Ecto neural progenitor cell (in vitro differentiated cells): ENCODE measurements around the gene GPSM1.

ENCODE experiments used
- DNase-seq: peaks from one replicate; pipeline ENCODE4 v3.0.0-alpha.2; 2018; ENCODE audit warnings: low spot score

GPSM1 gene

DNA sequence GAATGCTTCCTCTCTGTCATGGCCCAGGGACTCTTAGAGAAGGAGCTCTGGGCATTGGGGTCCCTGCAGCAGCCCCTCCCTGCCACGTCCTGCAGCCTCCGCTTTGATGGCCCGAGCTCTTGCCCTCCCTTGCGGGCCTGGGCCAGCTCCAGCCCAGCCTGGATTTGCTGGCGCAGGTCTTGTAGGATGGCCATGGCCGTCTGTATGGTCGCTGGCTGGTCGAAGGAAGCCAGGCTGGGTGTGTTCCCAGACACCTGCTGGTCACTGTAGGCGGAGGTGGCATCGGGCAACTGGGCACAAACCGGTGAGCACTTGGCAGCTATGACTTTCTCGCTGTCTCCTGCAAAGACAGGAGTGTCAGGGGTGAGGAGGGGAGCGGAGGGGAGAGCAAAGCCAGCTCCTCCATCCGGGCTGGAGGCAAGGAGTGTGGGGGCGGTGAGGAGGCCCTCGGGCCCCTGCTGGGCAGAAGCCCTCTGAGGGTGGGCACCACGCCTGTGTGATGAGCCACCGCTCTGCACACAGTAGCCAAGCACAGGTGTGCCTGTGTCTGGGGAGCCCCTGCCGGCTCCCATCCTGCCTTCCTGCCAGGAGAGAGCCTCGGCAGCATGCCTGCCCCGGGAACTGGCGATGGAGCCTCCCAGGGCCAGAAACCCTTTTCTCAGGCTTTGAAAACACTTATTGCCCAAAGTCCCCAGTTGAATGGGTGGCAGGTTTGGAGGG is 35.9 kb upstream of the GPSM1 start:
- DNase-seq, result no peak

DNA sequence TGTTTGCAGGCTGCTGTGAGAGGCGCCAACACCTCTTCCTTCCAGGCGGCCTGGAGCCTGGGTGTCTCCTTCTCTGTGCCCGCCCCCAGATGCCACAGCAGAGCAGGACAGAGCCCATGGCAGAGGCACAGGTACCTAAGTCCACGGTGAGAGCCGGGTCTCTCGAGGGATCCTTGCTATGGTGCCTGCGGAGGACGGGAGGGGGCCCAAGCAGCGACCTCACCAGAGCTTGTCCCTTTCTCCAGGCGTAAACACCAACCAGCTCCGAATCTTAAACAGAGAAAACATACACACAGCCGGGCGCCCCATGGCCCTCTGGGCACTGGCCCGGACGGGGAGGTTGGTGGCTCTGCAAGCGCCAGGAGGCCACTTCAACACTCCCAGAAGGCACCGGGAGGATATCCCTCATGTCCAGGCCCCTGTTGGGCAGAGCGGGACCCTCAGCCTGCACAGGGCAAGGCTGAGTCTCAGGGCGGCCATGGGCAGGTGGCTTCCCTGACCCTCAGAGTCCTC is 35.3 kb upstream of the GPSM1 start:
- DNase-seq, result no peak

DNA sequence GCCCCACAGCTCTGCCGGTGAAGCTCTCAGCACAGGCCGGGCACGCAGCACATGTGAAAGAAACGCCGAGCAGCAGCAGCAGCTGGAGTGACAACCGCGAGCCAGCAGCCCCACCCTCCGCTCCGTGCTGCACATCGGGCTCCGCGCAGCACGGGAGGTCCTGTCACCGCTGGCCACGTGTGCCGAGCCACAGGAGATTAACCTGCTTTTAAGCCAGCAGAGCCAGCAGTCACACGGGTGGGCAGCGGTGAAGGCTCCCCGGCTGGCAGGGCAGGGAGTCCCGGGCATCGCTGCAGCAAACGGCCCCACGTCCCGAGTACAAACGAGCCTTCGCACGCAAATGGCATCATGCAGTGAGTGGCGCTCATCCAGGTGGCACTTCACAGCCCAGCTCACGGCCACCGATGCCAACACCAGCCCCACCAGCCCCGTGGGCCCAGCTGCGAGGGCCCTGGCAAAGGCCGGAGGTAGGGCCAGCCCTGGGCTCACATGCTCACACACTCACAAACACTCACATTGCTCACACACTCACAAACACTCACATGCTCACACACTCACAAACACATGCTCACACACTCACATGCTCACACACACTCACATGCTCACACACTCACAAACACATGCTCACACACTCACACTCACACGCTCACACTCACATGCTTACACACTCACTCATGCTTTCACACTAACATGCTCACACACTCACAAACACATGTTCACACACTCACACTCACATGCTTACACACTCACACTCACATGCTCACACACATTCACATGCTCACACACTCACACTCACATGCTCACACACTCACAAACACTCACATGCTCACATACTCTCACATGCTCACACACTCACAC is 34.5 kb upstream of the GPSM1 start:
- no peak for DNase-seq

DNA sequence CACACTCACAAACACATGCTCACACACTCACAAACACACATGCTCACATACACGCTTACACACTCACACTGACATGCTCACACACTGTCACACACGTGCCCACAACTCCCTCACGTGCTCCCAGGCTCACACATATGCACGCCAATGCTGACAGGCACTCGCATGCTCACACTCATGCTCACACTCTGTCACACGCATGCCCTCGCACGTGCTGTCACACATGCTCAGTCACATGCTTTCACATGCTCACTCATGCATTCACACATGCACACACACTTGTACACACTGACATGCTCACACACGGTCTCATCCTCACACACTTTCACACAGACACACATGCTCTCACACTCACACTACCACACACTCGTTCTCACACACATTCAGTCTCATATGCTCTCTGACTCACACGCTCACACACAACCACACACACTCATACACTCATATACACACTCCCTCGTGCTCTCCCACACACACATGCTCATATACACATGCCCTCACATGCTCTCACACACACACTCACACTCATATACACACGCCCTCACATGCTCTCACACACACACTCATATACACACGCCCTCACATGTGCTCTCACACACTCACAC is 33.8 kb upstream of the GPSM1 start:
- DNase-seq, result no peak

DNA sequence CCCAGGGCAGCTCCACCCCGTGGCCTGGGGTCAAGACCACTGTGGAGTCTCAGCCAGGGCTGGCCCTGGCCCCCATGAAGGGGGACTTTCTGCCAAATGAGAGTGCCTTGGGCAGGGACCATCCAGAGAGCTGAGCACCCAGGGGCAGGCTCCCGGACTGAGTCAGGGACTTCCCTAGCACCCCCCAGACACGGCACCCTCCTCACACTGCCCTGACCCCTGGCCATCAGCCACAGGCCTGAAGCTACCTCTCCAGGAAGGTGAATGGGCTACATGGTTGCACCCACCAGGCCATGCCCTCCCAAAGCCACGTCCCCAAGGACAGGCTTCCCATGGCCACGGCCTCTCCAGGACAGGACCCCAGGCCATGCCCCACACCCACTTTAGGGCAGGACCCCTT is 32.9 kb upstream of the GPSM1 start:
- no peak for DNase-seq

DNA sequence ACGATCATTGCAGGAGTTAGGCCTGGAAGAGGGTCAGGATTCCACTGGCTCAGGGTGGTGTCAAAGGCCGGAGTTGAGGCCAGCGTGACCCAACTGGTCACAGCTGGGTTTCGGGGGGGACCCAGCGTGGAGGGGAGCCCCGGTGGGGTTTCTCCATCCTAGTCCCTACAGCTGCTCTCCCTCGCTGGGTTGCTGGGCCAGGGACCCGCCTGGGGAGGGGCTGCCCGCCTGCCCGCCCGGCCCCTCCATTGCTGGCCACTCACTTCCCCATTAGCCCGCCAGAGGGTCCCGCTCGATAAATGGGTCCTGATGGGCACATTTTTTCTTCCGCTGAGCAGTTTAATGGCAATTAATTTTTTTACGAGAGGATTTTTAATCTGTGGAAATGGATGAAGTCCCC is 32.3 kb upstream of the GPSM1 start:
- no peak for DNase-seq

DNA sequence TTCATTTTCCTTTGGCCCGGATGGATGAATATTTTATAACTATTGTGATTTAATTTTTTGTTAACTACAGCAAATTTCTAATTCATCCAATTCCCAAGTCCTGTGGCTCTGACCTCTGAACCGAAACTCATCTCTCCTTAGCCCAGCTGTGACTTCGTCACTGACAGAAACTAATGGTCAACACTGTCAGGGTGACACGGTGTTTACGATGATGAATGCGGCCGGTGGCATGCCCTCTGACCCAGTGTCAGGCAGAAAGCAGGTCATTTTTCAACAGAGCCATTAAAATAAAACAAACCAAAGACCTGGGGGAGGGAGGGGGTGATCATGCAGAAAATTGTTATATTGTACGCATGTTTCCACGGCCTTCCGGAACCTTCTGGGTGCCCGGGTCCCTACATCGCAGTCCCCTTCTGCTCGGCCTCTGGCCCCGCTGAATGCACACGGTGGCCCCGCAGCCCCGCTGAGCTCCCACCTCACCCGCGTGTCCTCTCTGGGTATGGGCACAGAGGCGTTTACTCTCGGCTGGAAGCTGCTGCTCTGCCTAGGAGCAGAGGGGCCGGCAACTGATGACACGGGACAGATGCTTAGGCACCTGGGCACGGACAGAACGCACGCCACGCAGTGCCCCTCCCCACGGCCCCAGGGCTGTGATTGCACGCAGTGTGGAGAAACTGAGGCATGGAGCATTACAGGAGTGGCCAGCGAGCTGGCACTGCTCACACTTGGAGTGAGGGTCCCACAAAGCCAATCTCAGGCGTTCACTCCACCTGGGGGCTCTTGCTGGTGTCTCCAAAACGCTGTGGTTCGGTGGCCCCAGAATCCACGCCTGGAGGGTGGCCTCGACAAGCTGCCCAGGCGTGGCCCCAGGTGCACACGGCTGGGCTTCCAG is 31.6 kb upstream of the GPSM1 start:
- no peak for DNase-seq

DNA sequence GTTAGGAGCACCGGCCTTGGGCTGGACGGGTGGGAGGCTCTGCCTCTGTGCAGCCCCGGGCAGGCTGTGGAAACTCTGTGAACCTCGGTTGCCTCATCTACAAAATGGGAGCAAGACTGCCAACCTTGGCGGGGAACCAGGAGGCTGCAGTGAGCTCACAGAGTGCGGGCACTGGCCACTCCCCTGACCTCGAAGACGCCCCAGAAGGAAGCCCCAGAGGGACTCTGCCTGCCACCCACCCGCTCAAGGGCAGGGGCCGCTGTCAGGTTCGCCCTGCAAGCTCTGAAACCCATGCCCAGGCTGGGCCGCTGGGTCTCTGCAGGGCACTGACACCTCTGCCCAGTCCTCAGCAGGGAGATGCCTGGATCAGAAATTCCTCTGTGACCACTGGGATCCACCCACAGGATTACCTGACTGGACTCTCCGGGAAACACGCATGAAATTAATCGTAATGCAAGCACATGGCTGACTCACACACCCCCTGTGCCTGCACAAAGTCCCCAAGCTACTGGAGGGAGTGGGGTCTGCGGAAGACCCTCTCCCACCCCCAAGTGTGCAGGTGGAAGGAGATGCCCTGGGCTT is 30.8 kb upstream of the GPSM1 start:
- DNase-seq, result no peak

DNA sequence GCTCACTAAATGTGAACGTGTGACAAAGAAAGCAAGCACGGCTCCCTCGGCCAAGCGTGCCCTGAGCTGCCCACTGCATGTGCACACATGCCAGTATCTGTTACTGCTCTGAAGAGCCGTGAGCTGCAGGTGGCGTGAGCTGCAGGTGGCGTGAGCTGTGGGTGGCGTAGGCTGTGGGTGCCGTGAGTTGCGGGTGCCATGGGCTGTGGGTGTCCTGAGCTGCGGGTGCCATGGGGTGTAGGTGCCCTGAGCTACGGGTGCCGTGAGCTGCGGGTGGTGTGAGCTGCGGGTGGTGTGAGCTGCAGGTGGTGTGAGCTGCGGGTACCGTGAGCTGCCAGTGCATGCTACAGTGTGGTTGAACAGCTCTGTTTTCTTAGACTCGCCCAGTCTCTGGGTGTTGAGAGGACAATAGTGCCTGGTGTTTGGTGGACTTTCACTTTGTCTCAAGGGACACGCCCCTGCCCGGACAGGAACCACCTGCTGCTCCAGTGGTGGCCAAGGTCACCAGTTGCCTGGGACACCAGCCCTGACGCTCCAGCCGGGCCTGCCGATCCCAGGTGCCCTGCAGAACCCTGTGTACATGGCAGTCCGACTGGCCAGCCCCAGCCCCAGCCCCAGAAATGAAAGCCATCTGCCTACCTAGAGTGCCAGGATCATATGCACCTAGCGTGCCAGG is 30.2 kb upstream of the GPSM1 start:
- no peak for DNase-seq

DNA sequence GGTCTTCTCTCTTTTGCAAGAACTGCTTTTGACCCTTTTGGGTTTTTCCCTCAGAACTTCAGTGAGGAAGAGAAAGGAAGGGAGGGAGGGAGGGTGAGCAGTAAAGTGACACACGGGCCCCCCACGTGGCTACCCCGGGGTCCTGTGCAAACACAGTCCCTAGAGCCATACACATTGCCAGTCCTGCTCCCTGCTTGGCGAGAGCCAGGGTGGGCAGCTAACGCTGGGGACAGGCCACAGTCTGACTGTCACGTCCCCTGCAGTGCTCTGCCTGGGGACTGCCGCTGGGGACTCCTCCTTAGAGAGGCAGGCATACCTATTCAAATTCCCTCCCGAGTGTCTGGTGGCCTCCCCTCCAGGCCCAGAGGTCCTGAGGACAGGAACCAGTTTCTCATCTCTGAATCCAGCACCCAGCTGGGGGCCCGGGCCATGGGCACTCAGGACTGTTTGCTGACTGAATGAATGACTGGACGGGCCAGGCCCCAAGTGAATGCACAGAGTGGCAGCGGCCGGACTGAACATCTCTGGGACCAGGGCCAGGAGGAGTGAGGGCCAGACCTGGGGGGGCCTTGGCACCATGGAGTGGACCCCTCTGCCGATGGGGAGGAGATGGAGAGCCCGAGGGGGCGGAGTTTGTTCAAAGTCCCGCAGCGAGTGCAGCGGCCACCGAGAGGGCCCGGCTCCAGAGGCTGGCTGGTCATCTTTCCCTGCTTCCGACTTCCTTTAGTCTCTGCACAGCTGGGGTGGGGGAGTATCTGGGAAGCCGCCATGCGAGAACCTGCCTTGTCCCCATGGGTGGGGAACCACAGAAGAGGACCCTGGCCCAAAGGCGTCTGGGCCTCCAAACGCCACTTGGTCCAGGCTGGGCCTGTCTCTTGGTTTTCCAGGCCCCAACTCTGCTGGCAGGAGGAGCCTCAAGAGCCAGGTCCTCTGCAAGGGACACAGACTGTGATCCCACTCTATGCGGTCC is 29.3 kb upstream of the GPSM1 start:
- DNase-seq, result no peak

DNA sequence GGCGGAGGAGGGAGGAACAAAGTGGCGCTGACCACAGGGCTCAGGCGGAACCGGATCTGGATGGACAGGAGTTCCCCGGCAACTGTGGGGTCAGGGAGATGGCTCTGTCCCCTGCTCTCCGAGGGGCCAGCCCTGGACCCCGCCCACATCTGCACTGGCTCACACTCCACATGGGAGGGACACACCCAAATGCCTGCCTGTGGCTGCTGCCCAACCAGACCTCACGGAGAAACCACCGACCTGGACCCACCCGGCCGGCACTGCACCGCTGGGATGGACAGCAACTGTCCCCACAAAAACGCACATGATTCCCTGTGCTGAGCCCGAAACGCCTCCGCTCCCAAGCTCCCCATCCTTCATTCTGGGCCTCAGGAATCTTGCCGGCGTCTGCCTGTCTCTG is 28.2 kb upstream of the GPSM1 start:
- DNase-seq, result no peak

DNA sequence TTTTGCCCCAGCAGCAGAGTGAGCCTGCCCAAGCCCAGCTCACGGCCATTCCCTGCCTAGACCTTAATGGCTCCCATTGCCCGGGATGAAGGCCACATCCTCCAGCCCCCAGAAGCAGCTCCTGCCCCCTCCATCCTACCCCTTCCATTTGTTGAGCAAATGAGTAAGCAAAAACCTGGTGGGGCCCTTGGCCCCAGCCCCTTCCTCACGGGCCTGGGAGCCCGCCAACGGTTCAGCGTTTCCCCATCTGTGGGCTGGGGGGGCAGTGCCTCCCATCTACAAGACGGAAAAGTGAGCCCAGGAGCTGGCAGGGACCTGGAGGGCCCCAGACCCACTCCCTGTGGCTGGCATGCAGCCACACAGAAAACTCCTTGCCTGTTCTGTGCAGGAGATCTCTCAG is 27.8 kb upstream of the GPSM1 start:
- no peak for DNase-seq

DNA sequence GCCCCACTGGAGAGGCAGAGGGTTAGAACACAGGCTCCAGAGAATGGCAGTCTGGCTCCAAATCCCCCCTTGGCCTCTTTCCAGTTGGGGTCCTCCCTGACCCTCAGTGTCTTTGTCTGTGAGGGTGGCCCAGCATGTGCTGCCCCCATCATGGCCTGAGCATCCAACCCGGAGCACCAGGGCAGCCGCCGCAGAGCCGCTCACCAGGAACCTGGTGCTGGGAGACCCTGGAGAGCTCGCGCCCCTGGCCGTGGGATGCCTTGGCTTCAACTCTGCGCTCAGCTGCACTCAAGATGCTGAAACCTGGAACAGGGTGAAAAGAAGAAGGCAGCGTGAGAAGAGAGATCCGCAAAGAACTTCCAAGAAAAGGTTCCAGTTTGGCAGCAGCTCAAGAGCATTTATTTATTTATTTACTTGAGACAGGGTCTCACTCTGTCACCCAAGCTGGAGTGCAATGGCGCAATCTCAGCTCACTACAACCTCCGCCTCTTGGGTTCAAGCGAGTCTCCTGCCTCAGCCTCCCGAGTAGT is 27.3 kb upstream of the GPSM1 start:
- DNase-seq, result no peak

DNA sequence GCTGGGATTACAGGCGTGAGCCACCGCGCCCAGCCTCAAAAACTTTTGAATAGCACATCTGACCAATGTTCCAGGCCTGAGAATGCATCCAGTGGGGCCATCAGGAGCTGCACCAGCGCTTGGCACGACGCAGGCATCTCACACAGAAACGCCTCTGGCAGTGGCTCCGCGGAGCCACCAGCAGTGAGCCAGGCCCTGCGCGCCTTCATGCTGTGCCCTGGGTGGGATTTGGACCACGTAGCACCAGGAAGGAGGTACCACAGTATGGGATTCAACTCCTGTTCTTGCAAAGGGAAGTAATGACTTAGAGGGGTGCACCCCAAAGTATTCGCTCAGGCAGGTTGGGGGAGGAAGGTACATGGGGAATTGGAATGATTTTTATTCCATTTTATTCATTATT is 26.5 kb upstream of the GPSM1 start:
- DNase-seq, result no peak

DNA sequence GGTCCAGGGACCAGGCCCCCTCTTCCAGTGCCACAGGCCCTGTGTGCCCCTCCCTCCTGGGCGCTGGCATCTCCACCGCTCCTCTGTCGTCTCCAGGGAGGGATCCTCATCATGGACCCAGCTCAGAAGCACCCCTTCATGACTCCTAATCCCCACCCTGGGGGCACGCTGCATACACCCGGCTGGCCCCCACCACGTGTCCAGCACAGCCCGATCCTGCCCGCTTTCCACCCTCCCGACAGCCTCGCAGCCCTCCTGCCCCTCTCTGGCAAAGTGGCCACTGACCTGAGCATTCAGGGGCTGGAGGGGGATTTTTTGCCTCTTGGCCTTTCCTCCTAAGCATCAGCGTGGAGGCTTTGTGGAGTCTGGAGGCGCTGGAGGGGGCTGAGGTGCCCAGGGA is 24.8 kb upstream of the GPSM1 start:
- DNase-seq, result no peak

DNA sequence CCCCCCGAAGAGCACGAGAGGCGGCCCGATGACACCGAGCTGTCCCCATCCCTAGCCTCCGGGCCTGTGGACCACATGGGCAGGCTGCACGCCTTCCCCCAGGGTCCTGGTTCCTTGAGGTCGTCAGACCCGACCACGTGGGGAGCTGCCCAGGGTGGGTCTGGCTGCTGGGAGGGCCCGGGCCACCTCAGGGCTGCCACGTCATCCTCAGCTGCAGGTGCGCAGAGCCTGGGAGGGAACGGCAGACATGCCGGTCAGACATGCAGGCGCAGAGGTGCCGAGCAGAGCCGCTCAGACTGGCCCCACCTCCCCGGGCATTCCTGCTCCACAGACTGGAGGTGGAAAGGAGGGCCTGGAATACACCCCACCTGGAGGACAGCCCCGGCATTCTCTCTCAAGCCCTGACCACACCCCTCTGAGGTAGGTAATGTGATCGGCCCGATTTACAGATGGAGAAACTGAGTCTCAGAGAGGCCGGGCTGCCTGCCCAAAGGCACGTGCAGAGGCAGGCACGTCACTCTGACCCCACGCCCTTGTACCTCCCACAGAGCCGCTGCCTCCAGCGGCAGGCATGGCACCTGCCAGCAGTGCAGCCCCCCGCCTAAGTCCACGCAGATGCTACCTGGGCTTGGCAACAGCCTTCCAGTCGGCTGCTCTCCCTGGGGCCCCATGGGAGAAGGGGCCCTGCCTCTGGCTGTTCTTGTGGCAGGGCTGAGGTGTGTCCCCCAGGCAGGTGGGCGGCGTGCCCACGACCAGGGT is 24.1 kb upstream of the GPSM1 start:
- no peak for DNase-seq

DNA sequence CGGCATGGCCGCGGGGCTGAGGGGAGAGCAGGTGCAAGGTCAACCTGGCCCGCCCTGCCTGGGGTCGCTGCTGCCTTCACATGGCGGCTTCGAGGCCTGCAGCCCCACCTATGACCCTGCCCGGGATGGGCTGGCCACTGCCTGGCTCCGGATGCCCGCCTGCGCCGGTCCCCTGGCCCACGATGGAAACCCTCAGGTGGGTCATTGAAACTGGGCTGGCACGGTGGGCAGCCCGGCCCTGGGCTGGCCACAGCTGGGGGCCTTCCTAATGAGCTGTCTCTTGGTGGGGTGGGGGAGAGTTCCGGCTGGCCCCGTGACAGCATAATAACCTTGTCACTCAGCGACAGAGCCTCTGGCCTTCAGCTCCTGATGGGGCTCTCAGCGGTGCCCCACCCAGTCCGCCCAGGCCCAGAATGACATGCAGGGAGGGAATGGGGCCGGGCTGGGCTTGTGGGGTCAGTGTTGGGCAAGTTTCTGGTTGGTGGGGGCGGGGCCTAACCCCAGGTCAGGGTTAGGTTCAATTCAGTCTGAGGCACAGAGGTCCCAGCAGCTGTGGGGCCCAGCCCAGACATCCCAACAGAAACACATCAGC is 23.4 kb upstream of the GPSM1 start, which contains the start of gene CCDC187:
CCDC187 (minus strand) TSS at position 270 of the 592 bp plus-strand sequence; CDS start at position 6, 264 bp downstream.
- DNase-seq, result no peak

DNA sequence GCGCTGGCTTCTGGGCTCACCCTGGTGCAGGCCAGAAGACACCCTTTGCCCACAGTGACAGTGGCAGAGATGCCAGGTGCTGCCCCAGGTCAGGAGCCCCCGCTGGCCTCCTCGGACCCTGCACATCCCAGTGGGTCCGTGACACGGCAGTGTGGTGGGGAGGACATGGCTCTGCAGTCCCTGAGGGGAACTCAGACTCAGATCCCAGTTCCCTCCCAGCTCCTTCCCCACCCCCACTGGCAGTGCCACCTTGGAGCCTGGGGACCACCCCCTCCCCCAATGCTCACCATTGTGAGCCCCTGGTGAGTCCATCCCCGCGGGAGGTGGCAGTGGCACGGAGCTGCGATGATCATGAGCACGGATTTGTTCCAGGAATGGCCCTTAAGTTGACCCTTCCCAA is 22.9 kb upstream of the GPSM1 start:
- no peak for DNase-seq
